Hippocampal formation (tissue), 2 donors: ENCODE data around the gene MBNL2.

ENCODE experiments used
- DNase-seq, 2 donors: peaks; one replicate each; lab custom pipeline; 2025; lab: John Stamatoyannopoulos, UW

The MBNL2 gene

GRCh38 chr13:97211300-97211699 is 10.8 kb upstream of the MBNL2 start:
- DNase-seq: no peak

- peak; percentile 42 to 89 for DNase-seq
Measured at GRCh38 chr13:97212004-97212403, 10.1 kb upstream of the MBNL2 start.

- DNase-seq: peak in 1 of 2 donors; percentile 47
Measured at GRCh38 chr13:97212601-97213040, 9.5 kb upstream of the MBNL2 start.

- DNase-seq: no peak
Measured at GRCh38 chr13:97214921-97215320, 7.2 kb upstream of the MBNL2 start.

GRCh38 chr13:97215325-97215724 is 6.8 kb upstream of the MBNL2 start:
- DNase-seq: no peak

GRCh38 chr13:97219226-97219625 is 2.9 kb upstream of the MBNL2 start:
- DNase-seq: no peak

- peak in 1 of 2 donors; percentile 49 for DNase-seq
Measured at GRCh38 chr13:97220151-97220900, 1.8 kb upstream of the MBNL2 start.

GRCh38 chr13:97221046-97221445 is 1.1 kb upstream of the MBNL2 start:
- DNase-seq: no peak

GRCh38 chr13:97221466-97221865 is 667 bp upstream of the MBNL2 start:
- no peak for DNase-seq

- DNase-seq: no peak
Measured at GRCh38 chr13:97223037-97223710, 1.0 kb downstream of the MBNL2 start.

- peak; percentile 50 to 78 for DNase-seq
Measured at GRCh38 chr13:97223711-97224541, 1.8 kb downstream of the MBNL2 start.

- no peak for DNase-seq
Measured at GRCh38 chr13:97224544-97225300, 2.6 kb downstream of the MBNL2 start.

GRCh38 chr13:97225533-97225932 is 3.4 kb downstream of the MBNL2 start:
- DNase-seq: no peak

- no peak for DNase-seq
Measured at GRCh38 chr13:97226013-97226412, 3.9 kb downstream of the MBNL2 start.

- DNase-seq: no peak
Measured at GRCh38 chr13:97226788-97227627, 4.9 kb downstream of the MBNL2 start.

GRCh38 chr13:97228850-97229521 is 6.9 kb downstream of the MBNL2 start:
- no peak for DNase-seq

- no peak for DNase-seq
Measured at GRCh38 chr13:97229699-97230098, 7.6 kb downstream of the MBNL2 start.

- no peak for DNase-seq
Measured at GRCh38 chr13:97231118-97231828, 9.1 kb downstream of the MBNL2 start.

- DNase-seq: no peak
Measured at GRCh38 chr13:97231829-97232196, 9.7 kb downstream of the MBNL2 start.

- no peak for DNase-seq
Measured at GRCh38 chr13:97233499-97233898, 11.4 kb downstream of the MBNL2 start.
